GM12878 (cell line): ENCODE data around the gene IRF6. TPM values are rescaled to one million over a fixed set of nuclear protein-coding genes. Genes with fewer than 3 reads are reported as not detected.

Experiments
- ATAC-seq: fragments of 200-7000 bp; cut with Tn5 transposase; 3 replicates; pipeline ENCODE4 v1.9.1; 2020; ENCODE audit warnings: mild to moderate bottlenecking, moderate library complexity
- BruUV-seq: library from RNA; stranded (reverse); fragments of 400-500 nt; replicated peaks from 2 replicates; lab custom pipeline; 2021; lab: Mats Ljungman, UMichigan
- CTCF ChIA-PET: fragments of 300-600 bp; sonication (Branson Sonifier 250); formaldehyde crosslinking; extraction: SDS; loops from one replicate; lab custom pipeline; 2021; ENCODE audit warnings: inconsistent platforms; lab: Yijun Ruan, JAX
- POLR2A ChIA-PET: fragments of 350-600 bp; formaldehyde crosslinking; extraction: SDS; loops from one replicate; lab custom pipeline; 2021; ENCODE audit warnings: inconsistent platforms; lab: Charles Lee
- RAD21 ChIA-PET: fragments of 300-600 bp; sonication (Branson Sonifier 250); formaldehyde crosslinking; loops from one replicate; lab custom pipeline; 2023; ENCODE audit warnings: antibody characterized with exemption; ENCODE audit not compliant: unreplicated experiment; lab: Charles Lee
- SMC1A ChIA-PET: fragments of 300-600 bp; sonication (Branson Sonifier 250); formaldehyde crosslinking; loops from one replicate; lab custom pipeline; 2023; ENCODE audit not compliant: unreplicated experiment, uncharacterized antibody; lab: Charles Lee
- DNase-seq: peaks from one replicate; pipeline ENCODE4 v3.0.0-alpha.2; 2011; ENCODE audit warnings: low read depth, low spot score
- FAIRE-seq: peaks from 3 replicates; lab custom pipeline; 2011; peaks lifted over from hg19 to GRCh38; lab: Jason Lieb, UNC
- H2AFZ ChIP-seq: 2 replicates; pipeline ENCODE4 v1.6.0; 2011; ENCODE audit warnings: low read depth, low read length, control low read depth; ENCODE audit not compliant: control insufficient read depth
- H3K27ac ChIP-seq: 2 replicates; pipeline ENCODE4 v1.5.1; 2011; ENCODE audit warnings: control low read depth; ENCODE audit not compliant: control insufficient read depth, insufficient read depth
- H3K27me3 ChIP-seq, 2 experiments: replicated peaks in 1 of 2; 2 replicates each; pipeline versions ENCODE4 v1.6.0 to v1.6.1; 2011; ENCODE audit warnings: low read length in 1 of 2; ENCODE audit not compliant: control insufficient read depth in 2 of 2, insufficient read depth in 2 of 2
- H3K36me3 ChIP-seq, 2 experiments: 2 replicates each; pipeline ENCODE4 v1.5.1; 2011; ENCODE audit warnings: low read length in 1 of 2; ENCODE audit not compliant: control insufficient read depth in 2 of 2, insufficient read depth in 2 of 2
- H3K4me1 ChIP-seq: 2 replicates; pipeline ENCODE4 v1.6.1; 2011; ENCODE audit warnings: mild to moderate bottlenecking, low read length, moderate library complexity, mixed read lengths; ENCODE audit not compliant: control insufficient read depth, insufficient read depth
- H3K4me2 ChIP-seq: 2 replicates; pipeline ENCODE4 v1.6.0; 2011; ENCODE audit warnings: control low read depth; ENCODE audit not compliant: control insufficient read depth, insufficient read depth
- H3K4me3 ChIP-seq: fragments of 200-600 bp; sonication (generic); 2 replicates; pipeline ENCODE4 v1.5.1; 2016
- H3K79me2 ChIP-seq: 2 replicates; pipeline ENCODE4 v1.6.0; 2011; ENCODE audit warnings: low read length; ENCODE audit not compliant: control insufficient read depth, insufficient read depth
- H3K9ac ChIP-seq: 2 replicates; pipeline ENCODE4 v1.8.0; 2011; ENCODE audit warnings: low read length, control low read depth, mixed read lengths; ENCODE audit not compliant: control insufficient read depth, insufficient read depth
- H3K9me3 ChIP-seq: replicated peaks from 3 replicates; pipeline ENCODE4 v1.5.1; 2011; ENCODE audit warnings: mild to moderate bottlenecking, low read length; ENCODE audit not compliant: control insufficient read depth, insufficient read depth
- H4K20me1 ChIP-seq: 2 replicates; pipeline ENCODE4 v1.6.0; 2011; ENCODE audit not compliant: control insufficient read depth, insufficient read depth
- DPF2 ChIP-seq: fragments of 450-650 bp; IDR thresholded peaks from 2 replicates; pipeline ENCODE4 v1.6.1; 2017; ENCODE audit warnings: mild to moderate bottlenecking
- E2F4 ChIP-seq: IDR thresholded peaks from 2 replicates; pipeline ENCODE4 v1.6.1; 2012; ENCODE audit warnings: low read depth, low read length, improper control_type of control experiment
- EP300 ChIP-seq, 2 experiments: fragments of 150-350 bp in 1 of 2; IDR thresholded peaks; 2 replicates each; pipeline ENCODE4 v1.6.1; 2011 to 2012; ENCODE audit warnings: low read depth in 2 of 2, low read length in 2 of 2, borderline replicate concordance in 1 of 2, improper control_type of control experiment in 1 of 2, inconsistent platforms in 1 of 2; ENCODE audit not compliant: control insufficient read depth in 1 of 2
- EZH2 ChIP-seq: IDR thresholded peaks from 2 replicates; pipeline ENCODE4 v1.6.1; 2012; ENCODE audit warnings: low read depth, mild to moderate bottlenecking, control low read depth, inconsistent platforms, low read length, borderline replicate concordance; ENCODE audit not compliant: control insufficient read depth
- IRF4 ChIP-seq: IDR thresholded peaks from 2 replicates; pipeline ENCODE4 v1.6.1; 2011; ENCODE audit warnings: low read depth, low read length
- JUNB ChIP-seq: IDR thresholded peaks from 2 replicates; pipeline ENCODE4 v1.6.1; 2016; ENCODE audit warnings: antibody characterized with exemption, mild to moderate bottlenecking
- MAX ChIP-seq: IDR thresholded peaks from 2 replicates; pipeline ENCODE4 v1.6.1; 2012; ENCODE audit warnings: low read depth, low read length, improper control_type of control experiment
- NFIC ChIP-seq: IDR thresholded peaks from 2 replicates; pipeline ENCODE4 v1.6.1; 2012; ENCODE audit warnings: low read depth, mild to moderate bottlenecking, inconsistent platforms, low read length, moderate library complexity
- RAD51 ChIP-seq: fragments of 450-650 bp; IDR thresholded peaks from 2 replicates; pipeline ENCODE4 v1.6.1; 2016; ENCODE audit warnings: moderate library complexity, mild to moderate bottlenecking, inconsistent platforms
- RUNX3 ChIP-seq: IDR thresholded peaks from 2 replicates; pipeline ENCODE4 v1.6.1; 2012; ENCODE audit warnings: low read length, inconsistent platforms
- SMAD1 ChIP-seq: fragments of 450-650 bp; IDR thresholded peaks from 2 replicates; pipeline ENCODE4 v1.6.1; 2018; ENCODE audit warnings: mild to moderate bottlenecking, low read depth; ENCODE audit not compliant: partially characterized antibody
- SP1 ChIP-seq: IDR thresholded peaks from one replicate; pipeline ENCODE4 v1.6.1; 2011; ENCODE audit warnings: low read depth, low read length
- TCF7 ChIP-seq: IDR thresholded peaks from 2 replicates; pipeline ENCODE4 v1.6.1; 2014; ENCODE audit warnings: antibody characterized with exemption, borderline replicate concordance
- WGBS: methylation state at CpG from one replicate; pipeline ENCODE4 v1.1.6; 2016; ENCODE audit warnings: low lambda C conversion rate; ENCODE audit not compliant: insufficient replicate concordance, insufficient coverage; ENCODE audit errors: missing lambda C conversion rate; 5-methylcytosine and 5-hydroxymethylcytosine counted together
- in situ Hi-C: fragments of 300-500 bp; cut with MboI; formaldehyde crosslinking; loops from 9 replicates; pipeline ENCODE4 v1.14.3; 2018; ENCODE audit warnings: mixed read lengths
- intact Hi-C: fragments of 100-400 bp; cut with micrococcal nuclease; formaldehyde crosslinking; loops from one replicate; pipeline ENCODE4 v1.14.2; 2022; ENCODE audit not compliant: unreplicated experiment
- polyA plus RNA-seq, 11 experiments: library from polyadenylated mRNA; depleted of rRNA in 4 of 11; unstranded in 6 of 11; stranded (reverse) in 5 of 11; fragments of >200 nt; fragmentation: Nextera tagmentation in 4 of 11; fragmentation: Illumina TruSeq in 1 of 11; extraction: Ambion mirVana in 4 of 11; extraction: Trizol in 1 of 11; gene quantifications; 1 replicate in 1 of 11; 2 replicates in 10 of 11; pipeline versions ENCODE4 v1.2.1 to v1.2.3, GENCODE V29; 2011 to 2016; ENCODE audit warnings: inconsistent platforms in 2 of 11, missing spikeins in 2 of 11, low read depth in 1 of 11
- total RNA-seq, 4 experiments: library from RNA; depleted of rRNA in 3 of 4; stranded (reverse); fragments of >200 nt in 3 of 4; fragmentation: Illumina TruSeq in 1 of 4; extraction: Trizol in 1 of 4; gene quantifications; 2 replicates each; pipeline versions ENCODE4 v1.2.1 to v1.2.3, GENCODE V29; 2013 to 2021

The IRF6 gene
- total and polyA plus RNA-seq, 10 of the 15 experiments (the other 5 are each of a cell fraction or from before 2014, with no cell fraction given), result 0.04 to 0.50 (median 0.09) TPM; not detected in 1

GRCh38 chr1:209749670-209750323, 56.1 kb downstream of the IRF6 start:
- peak; percentile 68; the same call in 1 of the 2 replicates for TF ChIP-seq RAD51
- TF ChIP-seq MAX, result no peak
- Histone ChIP-seq H3K36me3 (no peaks in the 10 kb centered on the region), H3K79me2 (no peaks in the 10 kb centered on the region), H3K9me3 (no peaks in the 10 kb centered on the region), H3K9ac (no peak overlapping the region), H3K4me2 (peak overlapping the region; percentile 7; the same call in 1 of the 2 replicates), H3K27ac (no peak overlapping the region), H4K20me1 (no peaks in the 10 kb centered on the region), H3K4me1 (peaks cover 42% of the 10 kb centered on the region), H3K27me3 (no peaks in the 10 kb centered on the region), H3K4me3 (no peak overlapping the region), H2AFZ (no peak overlapping the region)
- no TSS peak for BruUV-seq
- no peak for DNase-seq
- POLR2A ChIA-PET, result interaction anchor here (0.6 to 1.7 kb wide), 5 partner anchors 18 to 82 kb away, joined by 3 to 6 read pairs (median 3); partner anchors contain the start of gene G0S2
- RAD21 ChIA-PET, result interaction anchor here (0.8 to 12.6 kb wide), 16 partner anchors 10 to 180 kb away, joined by 3 to 188 read pairs (median 7); partner anchors contain the start of genes G0S2, HSD11B1 and LAMB3
- WGBS, result 51% methylated on average over 6 of the region's 6 CpGs
- SMC1A ChIA-PET, result interaction anchor here (0.9 to 13.9 kb wide), 18 partner anchors 9 to 173 kb away, joined by 3 to 282 read pairs (median 4); partner anchors contain the start of genes C1orf74, G0S2 and LAMB3
- intact Hi-C loops (loop anchor here (2.0 to 10.0 kb wide), 5 partner anchors 77 to 585 kb away; partner anchors contain the start of genes LAMB3 and UTP25), in situ Hi-C loops (loop anchor here (5.0 kb wide), 1 partner anchor 172 kb away; no protein-coding TSS in a partner anchor)
- no peak for FAIRE-seq
- CTCF ChIA-PET, result interaction anchor here (0.9 to 6.3 kb wide), 28 partner anchors 12 to 183 kb away, joined by 3 to 86 read pairs (median 11); partner anchors contain the start of genes C1orf74, G0S2, HSD11B1 and LAMB3
- no peak for ATAC-seq

GRCh38 chr1:209749205-209749604, 56.7 kb downstream of the IRF6 start:
- in situ Hi-C loops, result loop anchor here (5.0 kb wide), 1 partner anchor 172 kb away; no protein-coding TSS in a partner anchor
- Histone ChIP-seq H3K27me3 (no peaks in the 10 kb centered on the region), H3K79me2 (no peaks in the 10 kb centered on the region), H3K4me3 (no peak overlapping the region)
- intact Hi-C loops, result loop anchor here (2.0 to 10.0 kb wide), 4 partner anchors 78 to 144 kb away; partner anchors contain the start of genes LAMB3 and UTP25
- CTCF ChIA-PET, result interaction anchor here (0.6 to 6.3 kb wide), 46 partner anchors 8 to 182 kb away, joined by 3 to 86 read pairs (median 8); partner anchors contain the start of genes C1orf74, G0S2, HSD11B1 and LAMB3
- peak; percentile 23; the same call in 1 of the 2 replicates for TF ChIP-seq RUNX3
- no peak for TF ChIP-seq IRF4
- TF ChIP-seq SMAD1, result no peak
- peak; percentile 35; the same call in 1 of the 2 replicates for TF ChIP-seq NFIC
- TF ChIP-seq JUNB, result peak; percentile 72
- no peak for TF ChIP-seq SP1
- no peak for TF ChIP-seq EZH2
- TF ChIP-seq DPF2, result 0 out of 2 replicates have a peak, but pooled peaks have one; percentile 26
- TF ChIP-seq EP300 (IDR thresholded peaks at IDR 0.05; ENCODE audit: borderline replicate concordance in 1 of 2, control insufficient read depth in 1 of 2, low read depth in 2 of 2, low read length in 2 of 2), result peak in 1 of 2 experiments; percentile 30; a peak in 1 of 4 replicates
- TF ChIP-seq E2F4, result no peak
- TF ChIP-seq TCF7, result peak; percentile 30; the same call in 1 of the 2 replicates
- TF ChIP-seq, all 136 proteins: peak for 6
- peaks cover 40% of the 10 kb centered on the region for H3K4me1 ChIP-seq
- RAD21 ChIA-PET, result interaction anchor here (0.7 to 12.6 kb wide), 23 partner anchors 8 to 182 kb away, joined by 3 to 188 read pairs (median 5); partner anchors contain the start of genes C1orf74, G0S2, HSD11B1 and LAMB3
- H3K4me2 ChIP-seq, result peak overlapping the region; percentile 7; the same call in 1 of the 2 replicates
- H4K20me1 ChIP-seq, result no peaks in the 10 kb centered on the region
- BruUV-seq, result no TSS peak
- H2AFZ ChIP-seq, result no peak overlapping the region
- FAIRE-seq, result no peak
- H3K36me3 ChIP-seq, result no peaks in the 10 kb centered on the region
- DNase-seq, result no peak
- no peak overlapping the region for H3K27ac ChIP-seq
- H3K9ac ChIP-seq, result no peak overlapping the region
- SMC1A ChIA-PET, result interaction anchor here (0.9 to 13.9 kb wide), 28 partner anchors 10 to 173 kb away, joined by 3 to 282 read pairs (median 4); partner anchors contain the start of genes C1orf74, G0S2 and LAMB3
- WGBS, result 0% methylated on average over 2 of the region's 2 CpGs
- POLR2A ChIA-PET, result interaction anchor here (0.9 to 1.7 kb wide), 5 partner anchors 19 to 99 kb away, joined by 3 to 6 read pairs (median 3); partner anchors contain the start of gene G0S2
- no peak for ATAC-seq
- no peaks in the 10 kb centered on the region for H3K9me3 ChIP-seq
